NCI-H2227 treated with DMSO at 0.1 percent for 48 hours (cell line): ENCODE results near the gene GCSAML.

Experiments used
- DNase-seq: peaks from one replicate; lab custom pipeline; 2025; lab: John Stamatoyannopoulos, UW

The GCSAML gene

GRCh38 chr1:247574664-247575063 lies 25.7 kb downstream of the GCSAML start:
- DNase-seq: no peak

DNA sequence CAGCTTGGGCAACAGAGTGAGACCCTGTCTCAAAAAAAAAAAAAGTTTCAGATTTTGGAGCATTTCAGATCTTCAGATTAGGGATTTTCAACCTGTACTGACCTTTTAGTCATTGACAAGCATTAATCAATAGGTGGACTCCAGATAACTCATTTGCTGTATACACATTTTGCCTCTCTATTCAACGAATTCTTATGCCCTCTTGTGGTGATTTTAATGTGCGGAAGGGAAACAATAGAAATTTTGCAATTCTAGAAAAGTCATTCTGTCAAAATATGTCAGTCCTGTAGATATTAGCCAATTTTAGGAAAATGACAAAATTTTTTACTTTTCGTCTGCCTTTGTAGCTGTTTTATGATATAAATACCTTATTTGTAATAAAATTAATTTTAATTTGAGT lies 27.6 kb downstream of the GCSAML start:
- DNase-seq: no peak

DNA sequence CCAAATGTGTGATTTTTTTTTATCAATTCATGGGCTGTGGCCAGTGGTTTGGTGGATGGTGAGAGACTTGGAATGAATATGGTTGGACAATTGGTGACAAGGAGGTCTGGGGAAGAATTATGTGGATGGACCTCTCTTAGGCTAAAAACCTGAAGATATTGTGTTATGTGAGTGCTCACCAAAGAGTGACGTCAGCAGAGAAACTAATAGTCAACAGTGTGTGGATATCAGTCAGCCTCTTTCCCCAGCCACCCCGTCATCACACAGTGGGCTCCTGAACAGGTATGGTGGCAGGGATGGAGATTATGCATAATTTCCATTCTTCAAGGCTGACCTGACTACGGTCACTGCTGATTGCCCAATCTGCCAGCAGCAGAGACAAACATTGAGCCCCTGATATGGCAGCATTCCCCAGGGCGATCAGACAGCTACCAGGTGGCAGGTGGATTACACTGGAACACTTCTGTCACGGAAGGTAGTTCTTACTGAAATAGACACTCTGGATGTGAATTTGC lies 30.1 kb downstream of the GCSAML start:
- no peak for DNase-seq

DNA sequence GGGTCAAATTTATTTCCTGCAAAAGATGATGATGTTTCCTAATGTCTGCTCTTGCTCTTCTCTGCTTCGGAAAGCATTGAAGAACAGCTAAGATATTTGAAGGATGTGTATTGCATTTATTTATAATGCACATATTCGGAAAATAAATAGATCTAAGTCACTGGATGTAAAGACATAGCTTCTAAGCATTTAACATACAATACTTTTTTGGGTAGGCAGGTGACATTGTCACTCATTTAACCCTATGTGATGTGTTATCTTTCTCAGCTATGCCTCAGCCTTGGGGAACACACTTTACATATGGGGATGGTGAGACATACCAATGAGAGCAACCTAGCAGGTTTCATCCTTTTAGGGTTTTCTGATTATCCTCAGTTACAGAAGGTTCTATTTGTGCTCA lies 39.1 kb downstream of the GCSAML start, which contains the start of gene OR2G2:
OR2G2 (plus strand) TSS at position 301 of the 400 bp plus-strand sequence; CDS start at position 301, 0 bp downstream.
- DNase-seq: no peak

- DNase-seq: no peak
Observed at GRCh38 chr1:247605286-247605685, 56.4 kb downstream of the GCSAML start, which contains the start of gene OR2G3. Gene OR2G3, plus strand, starts transcription at chr1:247605586. Its CDS starts 0 bp downstream, at chr1:247605586.

- DNase-seq: no peak
Observed at GRCh38 chr1:247613405-247613804, 64.5 kb downstream of the GCSAML start.

GRCh38 chr1:247614625-247615024 lies 65.7 kb downstream of the GCSAML start:
- no peak for DNase-seq
